K562 (cell line): ENCODE data around the gene GRB2. TPM values are rescaled to one million over a fixed set of nuclear protein-coding genes. Genes with fewer than 3 reads are reported as not detected.

Experiments used
- CBX1 ChIP-seq: sonication (generic); IDR thresholded peaks from 2 replicates; pipeline ENCODE4 v1.6.1; 2016; ENCODE audit warnings: antibody characterized with exemption, low read depth, mild to moderate bottlenecking
- GATAD2B ChIP-seq: fragments of 450-650 bp; IDR thresholded peaks from 2 replicates; pipeline ENCODE4 v1.6.1; 2017; ENCODE audit warnings: mild to moderate bottlenecking, borderline replicate concordance
- ILK ChIP-seq: fragments of 450-650 bp; IDR thresholded peaks from 2 replicates; pipeline ENCODE4 v1.6.1; 2016; ENCODE audit warnings: missing genetic modification characterization, low read depth, mild to moderate bottlenecking, missing compliant biosample characterization, moderate library complexity, borderline replicate concordance
- KAT8 ChIP-seq: fragments of 450-650 bp; IDR thresholded peaks from 2 replicates; pipeline ENCODE4 v1.6.1; 2016; ENCODE audit warnings: low read depth, mild to moderate bottlenecking
- KHSRP ChIP-seq: fragments of 450-650 bp; IDR thresholded peaks from 2 replicates; pipeline ENCODE4 v1.6.1; 2017
- KLF13 ChIP-seq: fragments of 450-650 bp; IDR thresholded peaks from 2 replicates; pipeline ENCODE4 v1.6.1; 2016; ENCODE audit warnings: missing genetic modification characterization, low read depth, mild to moderate bottlenecking, missing compliant biosample characterization, moderate library complexity, borderline replicate concordance
- MBD2 ChIP-seq: sonication (generic); IDR thresholded peaks from 2 replicates; pipeline ENCODE4 v1.6.1; 2016; ENCODE audit warnings: low read depth, borderline replicate concordance
- MYNN ChIP-seq, 2 experiments: sonication (generic); formaldehyde crosslinking in 1 of 2; IDR thresholded peaks; 2 replicates each; pipeline versions ENCODE4 v1.5.0 to v1.6.1; 2016 to 2020; ENCODE audit warnings: antibody characterized with exemption in 1 of 2, missing genetic modification reagents in 1 of 2
- PTTG1 ChIP-seq: fragments of 450-650 bp; IDR thresholded peaks from 2 replicates; pipeline ENCODE4 v1.6.1; 2016; ENCODE audit warnings: low read depth, mild to moderate bottlenecking, missing genetic modification characterization, missing compliant biosample characterization
- PYGO2 ChIP-seq: fragments of 450-650 bp; IDR thresholded peaks from 2 replicates; pipeline ENCODE4 v1.6.1; 2016; ENCODE audit warnings: mild to moderate bottlenecking, missing genetic modification characterization, moderate library complexity, missing compliant biosample characterization
- RBM39 ChIP-seq: fragments of 200-400 bp; formaldehyde crosslinking; optimal IDR thresholded peaks from 2 replicates; pipeline ENCODE3; 2018; ENCODE audit warnings: low read depth, low read length
- ZBED1 ChIP-seq: IDR thresholded peaks from 2 replicates; pipeline ENCODE4 v1.6.1; 2014
- ZBTB8A ChIP-seq: fragments of 450-650 bp; IDR thresholded peaks from 2 replicates; pipeline ENCODE4 v1.6.1; 2018; ENCODE audit warnings: mild to moderate bottlenecking, moderate library complexity; ENCODE audit not compliant: partially characterized antibody
- ZFP36 ChIP-seq: fragments of 150-350 bp; IDR thresholded peaks from 2 replicates; pipeline ENCODE4 v1.6.1; 2018; ENCODE audit warnings: low read length, low read depth; ENCODE audit not compliant: partially characterized antibody
- polyA plus RNA-seq, 8 experiments: library from polyadenylated mRNA; depleted of rRNA in 4 of 8; stranded (reverse) in 5 of 8; unstranded in 3 of 8; fragments of >200 nt; fragmentation: Nextera tagmentation in 2 of 8; fragmentation: Illumina TruSeq in 1 of 8; extraction: Ambion mirVana in 2 of 8; extraction: Trizol in 1 of 8; gene quantifications; 2 replicates each; pipeline versions ENCODE4 v1.2.1 to v1.2.3, GENCODE V29; 2011 to 2014; ENCODE audit warnings: inconsistent platforms in 1 of 8, missing spikeins in 1 of 8
- total RNA-seq, 7 experiments: library from RNA; depleted of rRNA in 6 of 7; stranded (reverse); fragments of >200 nt in 6 of 7; fragmentation: Illumina TruSeq in 2 of 7; extraction: Trizol in 2 of 7; gene quantifications; 2 replicates each; pipeline versions ENCODE4 v1.2.1 to v1.2.3, GENCODE V29; 2011 to 2021; ENCODE audit warnings: low replicate concordance in 1 of 7
- TF ChIP-seq, protein P1 (sequence below), 2 experiments: fragments of 450-650 bp; IDR thresholded peaks; 2 replicates each; pipeline ENCODE4 v1.6.1; 2016; ENCODE audit warnings: mild to moderate bottlenecking in 2 of 2, borderline replicate concordance in 1 of 2, low read depth in 1 of 2, moderate library complexity in 1 of 2
- TF ChIP-seq, protein P2 (sequence below): fragments of 450-650 bp; formaldehyde crosslinking; IDR thresholded peaks from 2 replicates; pipeline ENCODE4 v1.4.0; 2022; ENCODE audit warnings: missing genetic modification characterization
- TF ChIP-seq, protein P3 (sequence below): fragments of 250-450 bp; sonication (Bioruptor Pico); IDR thresholded peaks from 2 replicates; pipeline ENCODE4 v1.4.0; 2020; ENCODE audit warnings: mild to moderate bottlenecking, moderate library complexity, borderline replicate concordance

The GRB2 gene
- total and polyA plus RNA-seq, 9 of the 15 experiments (the other 6 are each of a cell fraction or from before 2014, with no cell fraction given), result 57.2 to 136 (median 84.8) TPM

DNA sequence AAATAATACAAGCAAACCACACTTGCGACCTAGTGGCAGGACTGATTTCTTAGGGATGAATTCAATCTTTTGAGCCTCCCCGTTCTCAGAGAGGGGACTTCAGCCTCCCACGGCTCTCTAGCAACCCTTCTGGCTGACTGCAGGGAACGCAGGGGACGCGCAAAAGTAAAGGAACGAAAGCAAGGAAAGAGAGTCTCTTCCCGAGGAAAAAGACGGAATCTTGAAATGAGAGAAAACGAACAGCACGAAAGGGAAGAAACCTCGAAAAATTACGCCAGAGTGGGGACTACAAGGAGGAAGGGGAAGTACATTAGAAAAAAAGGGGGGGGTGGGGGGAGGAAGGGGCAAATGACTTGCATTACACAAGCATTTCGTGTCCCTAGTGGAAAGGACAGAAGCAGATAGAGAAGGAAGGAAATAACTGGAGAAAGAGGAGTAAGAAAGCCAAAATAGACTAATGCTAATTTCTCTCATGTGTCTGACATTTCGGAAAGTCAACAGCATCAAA, 1.2 kb downstream of the GRB2 start (continued):
- TF ChIP-seq, protein P1, sequence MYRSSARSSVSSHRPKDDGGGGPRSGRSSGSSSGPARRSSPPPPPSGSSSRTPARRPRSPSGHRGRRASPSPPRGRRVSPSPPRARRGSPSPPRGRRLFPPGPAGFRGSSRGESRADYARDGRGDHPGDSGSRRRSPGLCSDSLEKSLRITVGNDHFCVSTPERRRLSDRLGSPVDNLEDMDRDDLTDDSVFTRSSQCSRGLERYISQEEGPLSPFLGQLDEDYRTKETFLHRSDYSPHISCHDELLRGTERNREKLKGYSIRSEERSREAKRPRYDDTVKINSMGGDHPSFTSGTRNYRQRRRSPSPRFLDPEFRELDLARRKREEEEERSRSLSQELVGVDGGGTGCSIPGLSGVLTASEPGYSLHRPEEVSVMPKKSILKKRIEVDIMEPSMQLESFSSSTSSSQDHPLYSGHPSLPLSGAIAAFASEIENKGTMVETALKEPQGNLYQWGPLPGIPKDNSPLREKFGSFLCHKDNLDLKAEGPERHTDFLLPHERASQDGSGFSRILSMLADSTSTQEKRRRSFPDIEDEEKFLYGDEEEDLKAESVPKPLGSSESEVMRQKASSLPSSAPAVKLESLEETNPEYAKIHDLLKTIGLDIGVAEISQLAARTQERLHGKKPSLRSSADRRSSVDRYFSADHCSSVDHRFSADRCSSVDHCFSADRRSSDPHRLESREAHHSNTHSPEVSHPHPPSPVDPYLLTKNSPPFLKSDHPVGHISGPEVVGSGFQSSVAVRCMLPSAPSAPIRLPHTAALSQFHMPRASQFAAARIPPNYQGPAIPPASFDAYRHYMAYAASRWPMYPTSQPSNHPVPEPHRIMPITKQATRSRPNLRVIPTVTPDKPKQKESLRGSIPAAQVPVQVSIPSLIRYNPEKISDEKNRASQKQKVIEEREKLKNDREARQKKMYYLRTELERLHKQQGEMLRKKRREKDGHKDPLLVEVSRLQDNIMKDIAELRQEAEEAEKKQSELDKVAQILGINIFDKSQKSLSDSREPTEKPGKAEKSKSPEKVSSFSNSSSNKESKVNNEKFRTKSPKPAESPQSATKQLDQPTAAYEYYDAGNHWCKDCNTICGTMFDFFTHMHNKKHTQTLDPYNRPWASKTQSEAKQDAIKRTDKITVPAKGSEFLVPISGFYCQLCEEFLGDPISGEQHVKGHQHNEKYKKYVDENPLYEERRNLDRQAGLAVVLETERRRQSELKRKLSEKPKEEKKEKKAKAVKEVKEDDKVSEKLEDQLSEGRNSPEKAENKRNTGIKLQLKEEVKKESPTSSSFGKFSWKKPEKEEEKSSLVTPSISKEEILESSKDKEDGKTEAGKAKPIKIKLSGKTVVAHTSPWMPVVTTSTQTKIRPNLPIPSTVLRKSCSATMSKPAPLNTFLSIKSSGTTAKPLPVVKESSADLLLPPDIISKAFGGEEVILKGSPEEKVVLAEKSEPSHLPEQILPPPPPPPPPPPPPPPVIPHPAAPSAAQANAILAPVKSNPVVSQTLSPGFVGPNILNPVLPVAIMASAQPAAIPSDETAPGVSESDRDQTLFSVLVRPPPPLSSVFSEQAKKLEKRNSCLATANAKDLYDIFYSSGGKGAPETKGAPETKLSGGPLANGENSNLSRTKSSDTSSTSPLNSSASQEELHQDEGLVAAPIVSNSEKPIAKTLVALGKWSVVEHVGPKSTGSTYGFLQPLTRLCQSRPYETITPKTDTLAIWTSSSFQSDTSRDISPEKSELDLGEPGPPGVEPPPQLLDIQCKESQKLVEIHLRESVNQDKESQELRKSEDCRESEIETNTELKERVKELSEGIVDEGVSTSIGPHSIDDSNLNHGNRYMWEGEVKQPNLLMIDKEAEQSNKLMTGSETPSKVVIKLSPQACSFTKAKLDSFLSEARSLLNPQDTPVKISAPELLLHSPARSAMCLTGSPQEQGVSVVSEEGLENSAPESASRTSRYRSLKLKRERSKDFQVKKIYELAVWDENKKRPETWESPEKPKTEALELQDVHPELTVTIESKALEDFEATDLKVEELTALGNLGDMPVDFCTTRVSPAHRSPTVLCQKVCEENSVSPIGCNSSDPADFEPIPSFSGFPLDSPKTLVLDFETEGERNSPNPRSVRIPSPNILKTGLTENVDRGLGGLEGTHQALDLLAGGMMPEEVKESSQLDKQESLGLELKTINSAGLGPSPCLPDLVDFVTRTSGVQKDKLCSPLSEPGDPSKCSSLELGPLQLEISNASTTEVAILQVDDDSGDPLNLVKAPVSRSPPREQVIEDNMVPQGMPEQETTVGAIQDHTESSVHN (IDR thresholded peaks at IDR 0.05; ENCODE audit: borderline replicate concordance in 1 of 2, low read depth in 1 of 2), result no peak
- TF ChIP-seq, protein P2, sequence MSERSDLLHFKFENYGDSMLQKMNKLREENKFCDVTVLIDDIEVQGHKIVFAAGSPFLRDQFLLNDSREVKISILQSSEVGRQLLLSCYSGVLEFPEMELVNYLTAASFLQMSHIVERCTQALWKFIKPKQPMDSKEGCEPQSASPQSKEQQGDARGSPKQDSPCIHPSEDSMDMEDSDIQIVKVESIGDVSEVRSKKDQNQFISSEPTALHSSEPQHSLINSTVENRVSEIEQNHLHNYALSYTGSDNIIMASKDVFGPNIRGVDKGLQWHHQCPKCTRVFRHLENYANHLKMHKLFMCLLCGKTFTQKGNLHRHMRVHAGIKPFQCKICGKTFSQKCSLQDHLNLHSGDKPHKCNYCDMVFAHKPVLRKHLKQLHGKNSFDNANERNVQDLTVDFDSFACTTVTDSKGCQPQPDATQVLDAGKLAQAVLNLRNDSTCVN, result no peak
- TF ChIP-seq ILK (no peak), ZFP36 (no peak), PYGO2 (tag) (no peak), ZBED1 (no peak), KLF13 (tag) (no peak), GATAD2B (0 out of 2 replicates have a peak, but pooled peaks have one; percentile 20), KHSRP (no peak), MBD2 (no peak), MYNN (IDR thresholded peaks at IDR 0.05) (no peak), MYNN (CRISPR knock-in tag; IDR thresholded peaks at IDR 0.05) (no peak), PTTG1 (no peak), CBX1 (no peak), RBM39 (no peak), ZBTB8A (no peak), KAT8 (no peak)
- TF ChIP-seq, protein P3, sequence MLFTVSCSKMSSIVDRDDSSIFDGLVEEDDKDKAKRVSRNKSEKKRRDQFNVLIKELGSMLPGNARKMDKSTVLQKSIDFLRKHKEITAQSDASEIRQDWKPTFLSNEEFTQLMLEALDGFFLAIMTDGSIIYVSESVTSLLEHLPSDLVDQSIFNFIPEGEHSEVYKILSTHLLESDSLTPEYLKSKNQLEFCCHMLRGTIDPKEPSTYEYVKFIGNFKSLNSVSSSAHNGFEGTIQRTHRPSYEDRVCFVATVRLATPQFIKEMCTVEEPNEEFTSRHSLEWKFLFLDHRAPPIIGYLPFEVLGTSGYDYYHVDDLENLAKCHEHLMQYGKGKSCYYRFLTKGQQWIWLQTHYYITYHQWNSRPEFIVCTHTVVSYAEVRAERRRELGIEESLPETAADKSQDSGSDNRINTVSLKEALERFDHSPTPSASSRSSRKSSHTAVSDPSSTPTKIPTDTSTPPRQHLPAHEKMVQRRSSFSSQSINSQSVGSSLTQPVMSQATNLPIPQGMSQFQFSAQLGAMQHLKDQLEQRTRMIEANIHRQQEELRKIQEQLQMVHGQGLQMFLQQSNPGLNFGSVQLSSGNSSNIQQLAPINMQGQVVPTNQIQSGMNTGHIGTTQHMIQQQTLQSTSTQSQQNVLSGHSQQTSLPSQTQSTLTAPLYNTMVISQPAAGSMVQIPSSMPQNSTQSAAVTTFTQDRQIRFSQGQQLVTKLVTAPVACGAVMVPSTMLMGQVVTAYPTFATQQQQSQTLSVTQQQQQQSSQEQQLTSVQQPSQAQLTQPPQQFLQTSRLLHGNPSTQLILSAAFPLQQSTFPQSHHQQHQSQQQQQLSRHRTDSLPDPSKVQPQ (CRISPR knock-in tag), result no peak
